ENCODE data around the gene MYOD1.

MYOD1 gene

DNA sequence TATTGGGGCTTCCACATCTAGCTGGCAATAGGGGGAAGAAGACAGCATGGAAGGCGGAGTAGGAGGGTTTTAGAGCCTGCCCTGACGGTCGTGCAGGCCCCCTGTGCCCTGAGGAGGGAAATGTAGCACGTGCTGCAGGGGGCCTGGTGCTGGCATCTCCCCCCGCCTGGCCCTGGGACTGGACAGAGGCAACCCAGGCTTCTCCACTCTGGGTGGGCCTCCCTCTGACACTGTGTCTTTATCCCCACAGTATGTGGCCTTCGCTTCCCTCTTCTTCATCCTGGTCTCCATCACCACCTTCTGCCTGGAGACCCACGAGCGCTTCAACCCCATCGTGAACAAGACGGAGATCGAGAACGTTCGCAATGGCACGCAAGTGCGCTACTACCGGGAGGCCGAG is 52.0 kb downstream of the MYOD1 start:
- no peak for DNase-seq (ENCODE audit: low read depth)
